ENCODE results near the gene DIRAS1.

- TF ChIP-seq CTCF (IDR thresholded peaks at IDR 0.05; ENCODE audit: insufficient read depth, low read length) (no peak), SPI1 (IDR thresholded peaks at IDR 0.05; ENCODE audit: borderline replicate concordance, low read depth) (no peak), GABPA (IDR thresholded peaks at IDR 0.05; ENCODE audit: low read depth) (no peak), POLR2AphosphoS5 (IDR thresholded peaks at IDR 0.05; ENCODE audit: low read depth) (no peak), REST (IDR thresholded peaks at IDR 0.05; ENCODE audit: insufficient replicate concordance, low read depth) (no peak)
These were observed 27.5 kb downstream of the DIRAS1 start for GRCh38 chr19:2693492-2694160.

All from HL-60 (cell line).